Right lobe of liver (tissue), 6 donors: ENCODE measurements around the gene SP7. TPM values are rescaled to one million over a fixed set of nuclear protein-coding genes. Genes with fewer than 3 reads are reported as not detected.

Experiments
- ATAC-seq, 4 donors: fragments of 200-7000 bp; cut with Tn5 transposase; one replicate each; pipeline ENCODE4 v1.9.1; 2020; ENCODE audit warnings: mild to moderate bottlenecking in 4 of 4, moderate library complexity in 4 of 4
- DNase-seq, 3 donors: peaks; one replicate each; pipeline ENCODE4 v3.0.0-alpha.2; 2020
- H3K27ac ChIP-seq, 3 donors: fragments of 200-600 bp; one replicate each; pipeline ENCODE4 v1.8.0; 2022
- H3K27me3 ChIP-seq, 2 donors: fragments of 200-600 bp; one replicate each; pipeline ENCODE4 v1.8.0; 2022
- H3K36me3 ChIP-seq, 4 donors: fragments of 200-600 bp; sonication (generic) in 1 of 4; one replicate each; pipeline versions ENCODE4 v1.5.1 to v1.8.0; 2017 to 2022; ENCODE audit warnings: control low read depth in 1 of 4
- H3K4me1 ChIP-seq, 4 donors: fragments of 200-600 bp; sonication (generic) in 1 of 4; one replicate each; pipeline versions ENCODE4 v1.5.1 to v1.8.0; 2017 to 2022; ENCODE audit warnings: control low read depth in 1 of 4
- H3K4me3 ChIP-seq, 3 donors: fragments of 200-600 bp; one replicate each; pipeline ENCODE4 v1.8.0; 2022
- H3K9me3 ChIP-seq, 4 donors: fragments of 200-600 bp; sonication (generic) in 1 of 4; one replicate each; pipeline versions ENCODE4 v1.5.1 to v1.8.0; 2017 to 2022; ENCODE audit warnings: control low read depth in 1 of 4
- POLR2A ChIP-seq: fragments of 450-650 bp; IDR thresholded peaks from one replicate; pipeline ENCODE4 v1.6.1; 2017; ENCODE audit warnings: antibody characterized with exemption, mild to moderate bottlenecking
- WGBS: methylation state at CpG from one replicate; pipeline ENCODE4 v1.1.6; 2018; ENCODE audit warnings: low coverage, low lambda C conversion rate; ENCODE audit not compliant: insufficient coverage; ENCODE audit errors: missing lambda C conversion rate; 5-methylcytosine and 5-hydroxymethylcytosine counted together
- intact Hi-C, 2 donors: fragments of 100-400 bp; cut with DNase I; formaldehyde crosslinking; loops; one replicate each; pipeline versions ENCODE4 v1.11.2 to v1.14.1; 2022
- long read RNA-seq: library from polyadenylated mRNA; unstranded; transcript quantifications from one replicate; pipeline ENCODE4 v2.0.0, GENCODE V29; 2019
- total RNA-seq, 6 experiments: library from RNA; depleted of rRNA in 2 of 6; stranded (reverse); fragments of >200 nt in 2 of 6; fragmentation: NEBNext Ultra II Directional in 3 of 6; extraction: Animal tissue kit (Norgen Biotek cat#: 25700) in 3 of 6; gene quantifications; one replicate each; pipeline versions ENCODE4 v1.1.0 to v1.2.4, GENCODE V29; 2016 to 2023
- TF ChIP-seq, protein P1 (sequence below), 4 donors: fragments of 200-600 bp in 3 of 4; fragments of 450-650 bp in 1 of 4; IDR thresholded peaks; one replicate each; pipeline versions ENCODE4 v1.5.1 to v1.8.0; 2016 to 2022; ENCODE audit warnings: antibody characterized with exemption in 4 of 4, mild to moderate bottlenecking in 2 of 4
- donor health status: DM: no; HTN: yes; CAD: no.
- donor health status: DM: no; HTN: no; CAD: no.
- donor health status: DM: no; HTN: no; CAD: no.
- donor health status: DM: no; HTN: yes; CAD: no.
- donor health status: DM: no; HTN: yes; CAD: no.

The SP7 gene
- not detected for total RNA-seq
- long read RNA-seq, result 0 reads

GRCh38 chr12:53336181-53336681 is at the start of gene SP7:
Gene SP7 (minus strand): TSS chr12:53336354. CDS start chr12:53335646, 708 bp downstream.
- Histone ChIP-seq H3K36me3 (no peaks in the 10 kb centered on the region), H3K27me3 (no peaks in the 10 kb centered on the region), H3K27ac (no peak within 1 kb of the TSS), H3K4me1 (no peaks in the 10 kb centered on the region), H3K9me3 (no peaks in the 10 kb centered on the region), H3K4me3 (no peak within 1 kb of the TSS)
- WGBS, result 55% methylated on average over 10 of the region's 15 CpGs
- ATAC-seq (peak in 1 of 4 donors; percentile 16), DNase-seq (no peak)
- TF ChIP-seq, protein P1, sequence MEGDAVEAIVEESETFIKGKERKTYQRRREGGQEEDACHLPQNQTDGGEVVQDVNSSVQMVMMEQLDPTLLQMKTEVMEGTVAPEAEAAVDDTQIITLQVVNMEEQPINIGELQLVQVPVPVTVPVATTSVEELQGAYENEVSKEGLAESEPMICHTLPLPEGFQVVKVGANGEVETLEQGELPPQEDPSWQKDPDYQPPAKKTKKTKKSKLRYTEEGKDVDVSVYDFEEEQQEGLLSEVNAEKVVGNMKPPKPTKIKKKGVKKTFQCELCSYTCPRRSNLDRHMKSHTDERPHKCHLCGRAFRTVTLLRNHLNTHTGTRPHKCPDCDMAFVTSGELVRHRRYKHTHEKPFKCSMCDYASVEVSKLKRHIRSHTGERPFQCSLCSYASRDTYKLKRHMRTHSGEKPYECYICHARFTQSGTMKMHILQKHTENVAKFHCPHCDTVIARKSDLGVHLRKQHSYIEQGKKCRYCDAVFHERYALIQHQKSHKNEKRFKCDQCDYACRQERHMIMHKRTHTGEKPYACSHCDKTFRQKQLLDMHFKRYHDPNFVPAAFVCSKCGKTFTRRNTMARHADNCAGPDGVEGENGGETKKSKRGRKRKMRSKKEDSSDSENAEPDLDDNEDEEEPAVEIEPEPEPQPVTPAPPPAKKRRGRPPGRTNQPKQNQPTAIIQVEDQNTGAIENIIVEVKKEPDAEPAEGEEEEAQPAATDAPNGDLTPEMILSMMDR (IDR thresholded peaks at IDR 0.05), result no peak
- intact Hi-C loops, result no loop called here

GRCh38 chr12:53383258-53383657 is 47.1 kb upstream of the SP7 start:
- Histone ChIP-seq H3K4me1 (peaks cover 0 to 75% (median 30%) of the 10 kb centered on the region in 4 donors), H3K27me3 (no peaks in the 10 kb centered on the region), H3K4me3 (no peak overlapping the region), H3K36me3 (peaks cover 0 to 32% (median 7%) of the 10 kb centered on the region in 4 donors), H3K27ac (no peak overlapping the region), H3K9me3 (no peaks in the 10 kb centered on the region)
- TF ChIP-seq, protein P1 (IDR thresholded peaks at IDR 0.05), result no peak
- TF ChIP-seq POLR2A, result no peak
- intact Hi-C loops, result no loop called here
- no peak for DNase-seq
- no peak for ATAC-seq
- 80% methylated on average over 1 of the region's 2 CpGs for WGBS

DNA sequence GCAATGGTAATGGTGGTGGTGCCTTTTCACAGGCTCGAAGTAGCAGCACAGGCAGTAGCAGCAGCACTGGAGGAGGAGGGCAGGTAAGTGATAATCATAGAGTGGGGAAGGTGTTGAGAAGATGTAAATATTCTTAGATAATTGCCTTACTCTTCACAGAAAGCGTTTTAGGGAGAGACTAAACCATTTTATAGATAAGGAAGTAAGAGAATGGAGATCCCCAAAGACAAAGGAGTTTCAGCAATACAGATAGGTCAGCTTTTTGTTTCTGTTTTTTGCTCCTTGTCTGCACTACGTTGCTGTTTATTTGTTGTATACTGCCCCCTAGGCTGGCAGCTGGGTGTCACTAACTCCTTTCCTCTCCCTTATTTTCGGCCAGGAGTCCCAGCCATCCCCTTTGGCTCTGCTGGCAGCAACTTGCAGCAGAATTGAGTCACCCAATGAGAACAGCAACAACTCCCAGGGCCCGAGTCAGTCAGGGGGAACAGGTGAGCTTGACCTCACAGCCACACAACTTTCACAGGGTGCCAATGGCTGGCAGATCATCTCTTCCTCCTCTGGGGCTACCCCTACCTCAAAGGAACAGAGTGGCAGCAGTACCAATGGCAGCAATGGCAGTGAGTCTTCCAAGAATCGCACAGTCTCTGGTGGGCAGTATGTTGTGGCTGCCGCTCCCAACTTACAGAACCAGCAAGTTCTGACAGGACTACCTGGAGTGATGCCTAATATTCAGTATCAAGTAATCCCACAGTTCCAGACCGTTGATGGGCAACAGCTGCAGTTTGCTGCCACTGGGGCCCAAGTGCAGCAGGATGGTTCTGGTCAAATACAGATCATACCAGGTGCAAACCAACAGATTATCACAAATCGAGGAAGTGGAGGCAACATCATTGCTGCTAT is 45.8 kb upstream of the SP7 start:
- H3K27me3 ChIP-seq, result no peaks in the 10 kb centered on the region
- H3K9me3 ChIP-seq, result no peaks in the 10 kb centered on the region
- peaks cover 0 to 62% (median 27%) of the 10 kb centered on the region in 4 donors for H3K4me1 ChIP-seq
- peaks cover 0 to 29% (median 6%) of the 10 kb centered on the region in 4 donors for H3K36me3 ChIP-seq
- peak overlapping the region in 2 of 3 donors; percentile 51 to 58 for H3K4me3 ChIP-seq
- TF ChIP-seq, protein P1 (IDR thresholded peaks at IDR 0.05), result peak; percentile 36 to 54 (median 46)
- TF ChIP-seq POLR2A, result no peak
- 31% methylated on average over 7 of the region's 9 CpGs for WGBS
- peak overlapping the region; percentile 9 to 81 (median 52) for H3K27ac ChIP-seq
- peak in 1 of 3 donors; percentile 42 for DNase-seq
- ATAC-seq, result peak in 1 of 4 donors; percentile 0
- intact Hi-C loops, result no loop called here

DNA sequence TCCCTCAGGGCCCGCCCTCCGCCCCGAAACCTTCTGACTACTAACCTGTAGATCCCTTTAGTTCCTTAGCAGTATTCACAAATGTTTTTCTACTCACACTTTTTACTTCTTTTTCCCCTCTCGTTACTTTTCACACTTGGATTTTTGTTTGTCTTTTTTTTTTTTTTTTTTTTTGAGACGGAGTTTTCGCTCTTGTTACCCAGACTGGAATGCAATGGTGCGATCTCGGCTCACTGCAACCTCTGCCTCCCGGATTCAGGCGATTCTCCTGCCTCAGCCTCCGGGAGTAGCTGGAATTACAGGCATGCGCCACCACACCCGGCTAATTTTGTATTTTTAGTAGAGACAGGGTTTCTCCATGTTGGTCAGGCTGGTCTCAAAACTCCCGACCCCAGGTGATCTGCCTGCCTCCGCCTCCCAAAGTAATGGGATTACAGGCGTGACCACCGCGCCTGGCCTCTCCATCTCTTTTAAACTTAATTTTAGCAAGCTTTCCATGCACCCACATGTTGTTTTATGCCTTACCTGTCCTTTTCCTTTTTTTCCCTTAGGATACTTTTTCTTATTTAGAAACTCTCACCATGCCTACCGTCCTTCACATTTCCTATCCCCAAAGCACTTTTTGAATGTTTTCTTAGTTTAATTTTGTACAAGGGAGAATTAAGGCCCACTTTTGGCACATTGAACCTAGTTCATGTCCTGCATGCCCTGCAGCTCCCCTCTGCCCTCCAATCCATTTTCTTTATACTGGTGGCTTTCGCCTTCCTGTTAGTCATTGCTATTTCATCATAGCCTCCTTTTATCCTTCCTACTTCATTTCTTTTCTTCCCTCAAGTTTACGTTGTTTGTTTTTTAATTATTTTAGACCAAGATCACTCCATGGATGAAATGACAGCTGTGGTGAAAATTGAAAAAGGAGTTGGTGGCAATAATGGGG is 44.9 kb upstream of the SP7 start:
- TF ChIP-seq POLR2A, result no peak
- TF ChIP-seq, protein P1 (IDR thresholded peaks at IDR 0.05), result no peak
- DNase-seq (no peak), ATAC-seq (no peak)
- WGBS, result 2% methylated on average over 21 of the region's 21 CpGs
- intact Hi-C loops, result no loop called here
- Histone ChIP-seq H3K27ac (peak overlapping the region; percentile 52 to 81 (median 60)), H3K4me3 (peak overlapping the region; percentile 40 to 58 (median 51)), H3K4me1 (peaks cover 0 to 55% (median 24%) of the 10 kb centered on the region in 4 donors), H3K9me3 (no peaks in the 10 kb centered on the region), H3K27me3 (no peaks in the 10 kb centered on the region), H3K36me3 (peaks cover 0 to 27% (median 6%) of the 10 kb centered on the region in 4 donors)
